ENCODE results near the gene KIAA0232.
"Not testable (repeated sequence)": the region's sequence is repeated elsewhere in the genome, so short reads cannot be mapped to it uniquely, and the experiment has no call there.

Gene KIAA0232

GRCh38 chr4:6900956-6901355 lies 118.4 kb downstream of the KIAA0232 start:
- DNase-seq (ENCODE audit: low read depth), result no peak

DNA sequence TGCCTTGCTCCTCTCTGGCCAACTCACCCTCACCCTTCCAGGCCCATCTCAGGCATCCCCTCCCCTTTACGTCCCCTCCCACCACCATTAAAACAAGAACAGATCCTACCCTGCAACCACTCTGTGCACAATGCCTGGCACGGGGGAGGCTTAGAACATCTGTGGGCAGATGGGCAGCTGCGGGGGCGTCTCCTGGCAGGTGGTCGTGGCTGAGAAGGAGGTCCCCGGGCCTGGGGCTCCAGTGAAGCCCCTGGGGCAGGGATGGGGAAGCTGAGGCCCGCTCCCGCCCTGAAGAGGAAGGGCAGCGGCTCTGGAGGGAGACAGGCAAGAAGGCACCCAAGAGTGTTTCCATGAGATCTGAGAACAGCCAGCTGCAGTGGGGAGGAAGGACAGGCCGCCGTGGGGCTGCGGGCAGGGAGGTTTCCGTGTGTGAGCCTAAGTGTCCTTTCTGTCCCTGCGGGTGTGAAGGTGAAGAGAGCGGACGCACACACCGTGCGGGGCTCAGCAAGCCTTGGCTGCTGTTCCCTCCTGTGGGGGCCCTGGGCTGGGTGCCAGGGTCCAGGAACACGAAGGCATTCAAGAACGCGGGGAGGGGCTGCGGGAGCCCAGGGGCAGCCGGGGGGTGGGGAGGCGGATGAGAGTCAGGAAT lies 119.3 kb downstream of the KIAA0232 start:
- no peak for DNase-seq (ENCODE audit: low read depth)

DNA sequence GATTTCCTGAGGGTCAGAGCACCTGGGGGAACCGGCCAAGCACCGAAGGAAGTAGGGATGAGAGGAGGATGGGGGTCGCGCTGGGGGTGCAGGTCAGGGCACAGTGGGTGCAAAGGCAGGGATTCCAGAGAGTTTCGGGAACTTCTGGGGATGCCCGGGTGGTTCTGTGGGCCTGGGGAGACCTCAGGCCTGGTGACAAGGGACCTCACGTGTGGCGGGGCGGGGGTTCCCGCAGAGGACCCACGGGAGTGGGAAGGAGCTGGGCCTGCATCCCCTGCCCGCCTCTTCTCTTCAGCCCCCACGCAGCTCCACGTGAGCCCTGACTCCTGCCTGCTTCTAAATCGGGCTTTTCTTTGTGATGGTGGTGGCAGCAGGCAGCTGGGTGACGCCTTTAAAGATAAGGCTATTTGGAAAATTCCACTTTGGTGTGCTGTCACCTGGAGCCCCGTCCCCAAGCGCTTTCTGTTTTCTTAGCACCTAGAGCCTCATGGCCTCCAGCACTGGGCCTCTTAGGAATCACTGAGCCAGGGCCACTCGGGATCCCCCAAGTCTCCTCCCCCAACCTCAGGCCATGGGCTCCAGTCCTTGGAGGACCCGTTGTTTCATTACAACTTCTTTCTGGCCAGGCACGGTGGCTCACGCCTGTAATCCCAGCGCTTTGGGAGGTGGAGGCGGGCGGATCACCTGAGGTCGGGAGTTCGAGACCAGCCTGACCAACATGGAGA lies 120.0 kb downstream of the KIAA0232 start:
- DNase-seq (ENCODE audit: low read depth), result no peak

DNA sequence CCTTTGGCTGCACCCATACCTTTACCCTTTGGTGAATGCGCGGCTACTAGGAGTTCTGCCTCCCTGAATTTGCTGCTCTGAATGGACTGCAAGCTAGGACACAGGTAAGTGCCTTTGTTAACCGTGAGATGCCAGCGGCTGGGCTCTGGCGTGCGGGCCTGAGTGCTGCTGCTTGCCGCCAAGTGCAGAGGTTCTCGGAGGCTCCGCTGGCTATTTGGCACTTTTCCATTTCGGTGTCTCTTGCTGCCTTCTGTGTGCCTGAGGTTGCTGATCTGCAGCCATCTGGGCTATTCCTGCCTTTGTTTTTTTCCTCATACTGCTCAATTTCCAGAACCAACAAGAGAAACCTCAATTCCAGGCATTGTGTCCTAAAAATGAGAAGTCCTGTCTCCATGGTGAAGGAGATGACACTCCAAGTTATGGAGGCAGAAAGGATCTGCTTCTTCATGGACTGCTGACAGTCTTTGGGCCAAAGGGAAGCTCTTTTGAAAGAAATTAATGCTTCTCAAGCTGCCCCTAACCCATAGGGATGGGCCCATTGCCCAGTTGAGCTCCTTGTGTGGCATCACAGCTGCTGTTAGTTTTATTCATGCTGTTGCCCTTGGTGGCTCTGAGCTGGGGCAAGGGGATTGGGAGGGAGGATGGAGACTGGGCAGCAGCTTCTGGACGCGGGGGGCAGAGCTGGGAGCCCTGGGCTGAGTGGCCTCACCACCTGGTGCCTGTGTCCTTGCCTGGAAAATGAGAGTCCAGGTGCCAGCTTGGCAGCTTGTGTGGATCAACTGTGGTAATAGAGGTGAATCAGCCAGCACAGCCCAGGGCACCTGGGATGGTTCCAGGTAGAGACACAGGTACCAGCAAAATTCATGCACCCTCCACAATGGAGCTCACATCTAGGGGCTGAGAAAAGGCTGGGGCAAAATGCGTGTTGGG lies 123.3 kb downstream of the KIAA0232 start:
- DNase-seq (ENCODE audit: low read depth), result no peak

DNA sequence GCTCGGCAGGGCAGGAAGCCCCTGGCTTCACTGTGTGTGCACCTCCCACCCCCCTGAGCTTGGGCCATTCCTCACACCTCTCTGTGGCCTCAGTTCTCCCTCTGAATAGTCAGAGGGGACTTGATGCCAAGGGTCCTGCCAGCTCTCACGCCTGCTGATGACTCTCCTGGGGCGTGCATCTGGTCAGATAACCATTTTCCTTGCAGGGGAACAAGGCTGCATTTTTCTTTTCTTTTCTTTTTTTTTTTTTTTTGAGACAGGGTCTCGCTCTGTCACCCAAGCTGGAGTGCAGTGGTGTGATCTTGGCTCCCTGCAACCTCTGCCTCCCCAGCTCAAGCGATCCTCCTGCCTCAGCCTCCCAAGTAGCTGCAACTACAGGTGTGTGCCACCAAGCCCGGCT lies 124.0 kb downstream of the KIAA0232 start:
- DNase-seq (ENCODE audit: low read depth), result not testable (repeated sequence)

DNA sequence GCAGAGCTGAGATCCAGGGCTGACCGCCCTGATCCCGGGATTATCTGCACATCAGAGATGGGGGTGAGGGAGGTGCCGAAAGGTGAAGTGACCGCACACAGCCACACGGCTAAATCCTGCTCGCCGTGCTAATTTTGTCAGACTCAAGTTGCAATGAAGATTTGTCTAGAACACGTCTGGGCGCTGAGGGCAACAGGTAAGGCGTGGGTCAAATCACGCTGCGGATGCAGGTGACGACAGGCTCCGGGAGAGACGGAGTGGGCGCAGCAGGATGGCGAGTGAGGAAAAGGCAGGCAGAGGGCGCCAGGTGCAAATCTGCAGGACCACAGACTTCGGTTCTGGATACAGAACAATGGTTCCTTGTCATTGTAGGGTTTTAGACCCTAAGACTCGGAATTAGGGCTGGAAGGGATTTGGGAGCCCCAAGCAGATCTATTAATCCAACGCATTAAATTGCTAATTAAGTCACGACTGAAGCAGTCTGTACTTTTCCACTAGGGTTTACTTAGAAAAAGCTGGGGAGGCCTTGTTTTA lies 125.2 kb downstream of the KIAA0232 start:
- no peak for DNase-seq (ENCODE audit: low read depth)

DNA sequence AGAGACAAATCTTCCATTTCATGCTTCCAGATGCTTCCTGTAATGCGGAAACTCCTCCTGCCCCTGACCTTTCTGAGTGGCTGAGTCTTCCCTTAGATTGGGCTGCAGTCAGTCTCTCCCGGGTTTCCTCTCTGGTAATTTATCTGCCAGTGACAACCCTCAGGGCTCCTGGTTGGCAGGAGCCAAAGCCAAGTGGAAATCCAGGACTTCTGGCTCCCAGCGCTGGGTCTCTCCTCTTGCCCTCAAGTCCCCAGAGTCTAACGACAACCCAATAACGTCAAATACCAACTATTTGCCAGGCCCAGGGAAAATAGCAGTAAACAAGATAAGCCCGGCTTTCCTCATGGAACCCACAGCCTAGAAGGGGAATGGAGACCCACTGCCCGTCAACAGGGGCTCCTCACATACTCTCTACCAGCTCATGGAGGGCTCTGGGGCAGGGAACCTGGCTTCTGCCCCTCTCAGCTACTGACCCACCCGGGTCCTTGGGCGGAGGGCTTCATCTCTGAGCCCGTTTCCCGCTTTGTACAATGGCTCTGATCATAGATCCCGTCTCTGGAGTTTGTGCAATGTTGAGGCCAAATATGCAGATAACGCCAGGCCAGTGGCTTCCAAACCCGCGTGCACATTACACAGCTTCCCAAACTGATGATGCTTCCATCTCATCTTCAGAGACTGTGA lies 126.0 kb downstream of the KIAA0232 start:
- DNase-seq (ENCODE audit: low read depth), result no peak

- peak; percentile 78 for DNase-seq (ENCODE audit: low read depth)
Measured at GRCh38 chr4:6909113-6909969, 126.8 kb downstream of the KIAA0232 start, which contains the start of gene TBC1D14. Gene TBC1D14 (plus strand): TSS chr4:6909826. CDS start chr4:6923390, 13,564 bp downstream.

DNA sequence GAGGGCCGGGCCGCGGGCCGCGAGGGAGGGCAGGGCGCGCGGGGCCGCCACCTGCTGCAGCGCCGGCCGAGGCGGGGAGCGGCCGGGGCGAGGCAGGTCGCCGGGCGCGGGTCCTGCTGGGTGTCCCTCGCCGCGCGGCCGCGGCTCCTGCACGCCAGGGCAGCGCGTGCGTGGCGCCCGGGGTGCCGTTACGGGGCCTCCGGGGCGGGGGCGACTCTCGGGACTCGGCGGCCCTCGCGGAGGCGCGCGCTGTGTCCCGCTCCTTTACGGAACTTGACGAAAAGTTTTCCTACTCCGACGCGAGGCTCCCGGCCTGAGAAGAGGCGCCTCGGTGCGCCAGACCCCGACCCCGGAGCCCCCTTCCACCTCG lies 127.4 kb downstream of the KIAA0232 start:
- DNase-seq (ENCODE audit: low read depth), result no peak

DNA sequence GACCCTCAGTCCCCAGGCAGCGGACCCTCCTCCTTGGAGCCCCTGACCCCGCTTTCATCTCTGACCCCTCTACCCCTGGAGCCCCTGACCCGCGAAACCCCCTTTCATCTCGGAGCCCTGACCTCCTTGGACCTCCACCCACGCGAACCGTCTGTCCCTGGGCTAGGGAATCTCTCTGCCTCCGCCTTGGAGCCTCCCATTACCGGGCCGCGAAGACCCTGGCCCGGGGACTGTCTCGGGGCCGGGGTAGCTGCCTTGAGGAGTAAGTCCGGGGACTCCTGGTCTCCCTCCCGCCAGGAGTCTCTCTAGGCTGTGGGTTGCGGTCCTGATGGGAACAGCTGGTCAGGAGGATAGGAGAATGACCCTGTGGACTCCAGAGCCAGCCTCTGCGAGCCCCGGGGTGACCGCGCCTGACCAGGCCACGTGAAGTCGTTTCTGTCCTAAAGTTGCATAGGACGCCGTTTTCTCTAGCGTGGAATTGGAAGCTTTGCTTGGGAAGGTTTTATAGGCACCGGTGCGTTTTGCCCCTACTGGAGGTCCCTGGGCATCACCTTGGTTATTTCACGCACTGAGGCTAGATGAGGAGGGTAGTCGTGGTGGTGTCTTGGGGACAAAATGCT lies 127.9 kb downstream of the KIAA0232 start:
- no peak for DNase-seq (ENCODE audit: low read depth)

- DNase-seq (ENCODE audit: low read depth), result no peak
Measured at GRCh38 chr4:6910960-6911874, 128.7 kb downstream of the KIAA0232 start.

- not testable (repeated sequence) for DNase-seq (ENCODE audit: low read depth)
Measured at GRCh38 chr4:6911917-6912316, 129.4 kb downstream of the KIAA0232 start.

- DNase-seq (ENCODE audit: low read depth), result no peak
Measured at GRCh38 chr4:6912441-6912840, 129.9 kb downstream of the KIAA0232 start.

DNA sequence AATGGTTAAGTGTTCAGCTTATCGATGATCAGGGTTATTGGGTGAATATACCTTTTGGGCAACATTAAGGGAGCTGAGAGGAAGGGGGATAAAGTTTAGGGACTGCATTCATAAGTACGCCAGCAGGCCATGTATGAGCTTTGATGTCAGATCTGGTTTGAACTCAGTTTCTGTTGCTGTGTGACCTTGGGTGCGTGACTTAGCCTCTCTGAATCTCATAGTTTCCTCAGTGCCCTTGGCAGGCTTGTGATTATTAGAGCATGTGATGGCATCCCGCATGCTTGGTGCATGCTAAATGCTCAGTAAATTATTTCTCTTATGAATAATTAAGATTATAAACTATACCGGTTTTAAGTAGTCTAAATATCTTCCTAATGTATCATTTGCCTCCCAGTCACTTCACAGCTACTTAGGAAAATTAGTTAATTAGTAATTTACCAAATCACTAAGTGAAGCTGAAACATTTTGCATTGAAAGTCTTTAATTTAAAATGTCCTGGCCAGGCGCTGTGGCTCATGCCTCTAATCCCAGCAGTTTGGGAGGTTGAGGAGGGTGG lies 130.9 kb downstream of the KIAA0232 start:
- no peak for DNase-seq (ENCODE audit: low read depth)

GRCh38 chr4:6914448-6914847 lies 131.9 kb downstream of the KIAA0232 start:
- DNase-seq (ENCODE audit: low read depth), result no peak

DNA sequence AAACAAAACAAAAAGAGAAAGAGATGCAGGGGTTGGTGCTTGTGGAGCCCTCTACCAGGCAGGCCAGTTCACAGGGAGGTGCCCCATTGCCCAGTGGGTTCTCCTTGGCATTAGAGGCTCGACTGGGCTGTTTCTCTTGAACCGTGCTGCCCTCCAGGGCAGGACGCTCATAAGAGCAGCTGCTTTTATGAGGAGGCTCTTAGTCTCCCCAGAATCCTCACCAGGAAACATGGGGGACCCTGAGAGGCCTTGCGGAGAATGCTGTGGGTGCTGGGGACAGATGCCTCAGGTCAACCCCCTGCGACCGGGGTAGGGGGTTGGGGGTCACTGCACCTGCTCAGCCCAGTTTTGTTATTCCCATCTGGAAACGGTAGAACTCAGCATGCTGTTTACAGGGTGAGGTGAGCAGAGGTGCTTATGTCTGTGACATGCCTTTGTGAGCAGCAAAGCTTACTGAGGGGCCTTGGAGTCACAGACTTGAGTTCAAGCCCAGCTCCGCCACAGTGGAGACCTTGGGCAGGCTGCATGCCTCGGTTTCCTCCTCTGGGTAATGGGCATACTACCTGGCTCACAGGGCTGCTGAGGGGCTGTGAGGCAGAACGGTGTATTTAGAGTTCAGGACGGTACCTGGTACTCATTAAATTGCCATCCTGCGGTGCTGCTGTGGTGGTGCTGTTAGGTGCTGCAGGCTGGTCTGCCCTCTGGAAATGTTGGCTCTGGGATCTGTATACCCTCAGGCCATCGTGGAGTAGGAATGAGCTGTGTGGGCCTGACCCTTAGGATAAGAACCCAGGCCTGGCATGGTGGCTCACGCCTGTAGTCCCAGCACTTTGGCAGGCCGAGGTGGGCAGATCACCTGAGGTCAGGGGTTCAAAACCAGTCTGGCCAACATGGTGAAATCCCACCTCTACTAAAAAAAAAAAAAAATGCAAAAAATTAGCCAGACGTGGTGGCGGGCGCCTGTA lies 132.8 kb downstream of the KIAA0232 start:
- DNase-seq (ENCODE audit: low read depth), result no peak

- no peak for DNase-seq (ENCODE audit: low read depth)
Measured at GRCh38 chr4:6916069-6916586, 133.6 kb downstream of the KIAA0232 start.
